Stimulated activated CD4-positive, alpha-beta T cell treated with anti-CD3 and anti-CD28 coated beads, TNF-alpha, amount 100 ng/mL, for 4 hours (primary cell): ENCODE data around the gene MAP7D3.
A peak's percentile ranks its signal among the peaks of the same experiment; 100 is the strongest.
"Not testable (repeated sequence)": the region's sequence is repeated elsewhere in the genome, so short reads cannot be mapped to it uniquely, and the experiment has no call there.

Source experiments
- DNase-seq, 3 experiments: peaks; one replicate each; pipeline ENCODE4 v3.0.0-alpha.2; 2020; ENCODE audit warnings: low read depth in 3 of 3

The MAP7D3 gene

DNA sequence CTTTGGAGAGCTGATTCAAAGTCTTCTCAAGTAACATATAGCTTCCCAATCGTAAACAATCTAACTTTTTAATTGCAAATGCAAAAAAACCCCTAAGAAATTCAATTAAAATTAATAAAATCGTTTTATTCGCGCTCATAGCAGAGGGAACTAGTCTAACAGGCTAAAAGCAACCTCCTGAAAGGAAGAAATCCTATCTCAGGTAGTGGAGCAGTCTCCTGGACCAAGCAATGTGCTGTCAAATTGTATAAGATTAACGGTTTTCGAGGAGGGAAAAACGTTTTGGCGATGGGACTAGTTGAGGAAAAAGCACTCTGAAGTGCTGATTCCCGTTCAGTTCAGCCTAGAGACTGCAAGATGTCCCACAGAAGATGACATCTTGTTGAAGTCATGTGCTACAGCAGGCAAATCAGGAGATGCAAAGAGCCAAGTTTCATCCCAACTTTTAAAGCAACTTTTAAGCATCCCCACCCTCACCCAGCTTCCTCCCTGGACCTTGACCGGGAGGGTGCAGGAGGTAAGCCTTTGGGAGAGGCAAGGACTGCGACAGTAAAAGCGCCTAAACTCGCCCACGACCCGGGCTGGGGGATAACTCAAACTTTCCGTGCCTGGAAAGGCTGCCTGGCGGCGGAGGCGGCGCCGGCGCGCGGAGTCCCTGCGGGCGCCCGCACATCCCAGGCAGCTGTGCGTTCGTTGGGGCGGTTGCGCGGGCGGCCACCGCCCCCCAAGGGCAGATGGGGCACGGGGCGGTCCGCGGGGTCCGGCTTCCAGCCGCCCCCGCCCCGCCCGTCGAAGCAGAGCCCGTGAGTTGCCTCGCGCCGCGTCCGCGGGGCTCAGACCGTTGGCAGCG lies 784 bp downstream of the MAP7D3 start:
- DNase-seq: peak in 2 of 3 experiments; percentile 16 to 37

DNA sequence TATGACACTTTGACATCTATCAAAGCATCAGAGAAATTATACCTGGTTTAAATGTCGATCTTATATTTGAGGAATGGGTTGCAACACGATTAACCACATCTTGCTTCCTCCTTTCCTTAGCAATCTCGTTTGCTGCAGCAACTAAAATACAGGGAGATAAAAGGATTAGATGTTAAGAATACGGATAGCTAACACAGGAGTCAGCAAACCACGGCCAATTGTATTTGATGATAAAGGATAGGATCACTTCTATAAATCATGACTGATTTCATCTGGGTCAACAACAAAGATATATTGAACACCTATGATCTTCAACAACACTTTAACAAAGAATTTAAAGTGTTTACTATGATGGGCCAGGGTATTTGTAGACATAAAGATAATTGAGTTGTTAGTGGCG lies 5.0 kb downstream of the MAP7D3 start:
- DNase-seq: no peak

DNA sequence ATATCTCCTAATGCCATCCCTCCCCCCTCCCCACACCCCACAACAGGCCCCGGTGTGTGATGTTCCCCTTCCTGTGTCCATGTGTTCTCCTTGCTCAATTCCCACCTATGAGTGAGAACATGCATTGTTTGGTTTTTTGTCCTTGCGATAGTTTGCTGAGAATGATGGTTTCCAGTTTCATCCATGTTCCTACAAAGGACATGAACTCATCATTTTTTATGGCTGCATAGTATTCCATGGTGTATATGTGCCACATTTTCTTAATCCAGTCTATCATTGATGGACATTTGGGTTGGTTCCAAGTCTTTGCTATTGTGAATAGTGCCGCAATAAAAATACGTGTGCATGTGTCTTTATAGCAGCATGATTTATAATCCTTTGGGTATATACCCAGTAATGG lies 13.4 kb downstream of the MAP7D3 start:
- DNase-seq: not testable (repeated sequence)

DNA sequence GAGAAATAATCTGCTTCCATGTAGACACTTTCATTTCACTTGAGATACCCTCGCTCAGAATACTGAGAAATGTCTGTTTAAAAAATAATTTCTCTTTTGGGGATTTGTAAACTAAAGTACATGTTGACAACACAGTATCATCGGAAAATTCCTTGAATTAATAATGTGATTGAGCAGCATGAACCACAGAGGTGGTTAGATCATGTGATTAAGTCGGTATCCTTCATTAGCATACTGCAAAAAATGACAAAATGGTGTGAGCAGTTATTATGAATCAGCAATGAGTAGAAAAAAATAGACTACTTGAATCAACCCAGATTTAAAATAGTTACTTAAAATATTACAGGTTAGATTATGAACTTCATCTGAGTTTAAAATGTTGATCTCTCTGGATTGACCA lies 14.1 kb downstream of the MAP7D3 start:
- no peak for DNase-seq

DNA sequence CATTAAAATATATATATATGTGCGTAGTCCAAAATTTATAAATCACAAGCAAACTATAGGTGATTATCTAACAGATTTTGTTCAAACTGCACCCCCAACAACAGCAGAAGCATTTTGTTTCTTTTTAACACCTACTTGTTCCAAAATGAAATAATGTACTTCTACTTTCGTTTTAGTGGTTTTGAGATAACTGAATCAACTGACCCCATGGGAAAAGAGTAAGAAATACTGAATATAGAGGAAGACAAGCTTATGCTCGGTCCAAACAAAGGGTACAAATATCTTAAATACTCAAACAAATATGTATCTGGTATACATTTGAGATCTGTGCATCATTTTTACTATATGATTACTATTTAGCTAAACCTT lies 22.4 kb downstream of the MAP7D3 start:
- no peak for DNase-seq

DNA sequence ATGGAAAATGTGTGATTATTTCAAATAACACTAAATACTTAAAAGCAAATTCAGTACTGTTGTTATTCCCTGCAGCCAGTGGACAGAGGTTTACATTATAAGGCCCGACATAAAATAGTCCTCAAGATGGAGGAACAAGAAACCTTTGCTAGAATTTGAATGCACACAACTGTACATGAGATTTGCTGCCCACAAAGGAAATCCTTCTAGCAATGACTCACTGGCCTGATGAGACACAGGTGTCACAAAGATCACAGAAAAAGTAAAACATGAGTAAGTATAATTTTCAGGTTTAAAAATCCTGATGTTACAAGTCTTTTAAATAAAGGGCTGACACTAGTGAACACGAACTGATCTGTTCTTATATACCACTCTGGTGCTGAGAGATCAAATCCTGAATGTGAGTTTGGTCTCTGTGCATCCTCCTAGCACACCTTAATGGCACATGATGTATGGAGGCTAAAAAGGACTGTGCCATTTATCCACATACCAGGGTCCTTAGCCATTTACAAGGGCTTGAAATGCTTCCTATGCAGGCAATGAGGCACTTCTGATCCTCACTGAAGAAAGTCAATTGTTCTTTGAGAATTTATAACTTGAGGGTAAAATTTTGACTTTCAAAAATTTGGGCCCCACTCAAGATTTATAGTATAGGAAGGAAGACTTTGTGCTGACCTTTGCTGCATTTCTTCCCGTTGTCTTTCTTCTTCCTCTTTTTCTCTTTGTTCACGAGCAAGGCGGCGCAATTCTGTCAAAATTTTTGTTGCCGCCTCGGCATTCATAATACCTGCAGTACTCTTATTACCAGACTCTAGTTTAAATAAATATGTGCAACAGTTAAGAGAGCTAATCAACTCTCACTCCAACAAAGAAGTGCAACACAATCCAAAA lies 23.0 kb downstream of the MAP7D3 start:
- DNase-seq: no peak

DNA sequence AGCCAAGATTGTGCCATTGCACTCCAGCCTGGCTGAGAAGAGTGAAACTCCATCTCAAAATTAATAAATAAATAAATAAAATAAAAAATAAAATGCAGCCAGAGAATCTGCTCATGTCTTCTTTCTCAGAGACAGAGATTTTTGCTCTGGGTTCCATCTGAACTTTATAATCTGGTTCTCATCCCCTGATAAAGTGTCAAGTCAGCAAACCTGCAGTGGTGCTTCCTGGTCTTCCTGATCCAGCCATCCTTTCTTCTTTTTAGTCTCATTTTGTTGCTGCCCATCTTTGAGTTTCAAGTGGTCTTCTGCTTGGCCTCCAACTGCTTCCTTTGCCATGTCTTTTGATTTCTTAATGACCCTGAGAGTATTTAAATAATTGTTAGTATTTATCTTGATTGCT lies 24.1 kb downstream of the MAP7D3 start:
- DNase-seq: no peak

DNA sequence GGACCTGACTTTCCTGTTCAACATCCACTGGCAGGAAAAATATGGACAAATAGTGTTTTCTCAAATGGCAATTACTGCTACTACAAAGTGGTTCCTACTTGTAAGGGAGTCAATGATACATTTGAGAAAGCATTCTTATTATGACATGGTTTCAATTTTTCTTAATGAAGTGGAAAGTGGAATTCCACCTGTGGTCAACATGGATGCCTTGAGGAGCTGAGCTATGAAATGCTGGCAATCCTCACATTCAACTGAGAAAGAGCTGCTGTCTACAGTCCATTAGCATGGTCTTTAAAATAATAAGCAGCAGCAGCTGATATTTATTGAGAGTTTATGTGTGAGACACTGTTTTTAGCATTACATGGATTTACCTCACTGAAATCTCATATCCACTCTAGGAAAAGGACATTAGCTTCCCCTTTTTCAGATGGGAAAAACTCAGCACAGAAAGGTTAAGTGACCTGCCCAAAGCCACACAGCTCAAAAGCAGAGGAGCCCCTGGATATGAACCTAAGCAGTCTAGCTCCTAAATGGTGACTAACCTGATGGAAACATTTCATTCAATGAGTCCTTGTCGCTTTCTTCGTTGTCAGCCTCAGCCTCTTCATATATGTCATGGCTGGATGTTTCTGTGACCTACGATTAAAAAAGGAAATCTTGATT lies 29.2 kb downstream of the MAP7D3 start:
- no peak for DNase-seq

DNA sequence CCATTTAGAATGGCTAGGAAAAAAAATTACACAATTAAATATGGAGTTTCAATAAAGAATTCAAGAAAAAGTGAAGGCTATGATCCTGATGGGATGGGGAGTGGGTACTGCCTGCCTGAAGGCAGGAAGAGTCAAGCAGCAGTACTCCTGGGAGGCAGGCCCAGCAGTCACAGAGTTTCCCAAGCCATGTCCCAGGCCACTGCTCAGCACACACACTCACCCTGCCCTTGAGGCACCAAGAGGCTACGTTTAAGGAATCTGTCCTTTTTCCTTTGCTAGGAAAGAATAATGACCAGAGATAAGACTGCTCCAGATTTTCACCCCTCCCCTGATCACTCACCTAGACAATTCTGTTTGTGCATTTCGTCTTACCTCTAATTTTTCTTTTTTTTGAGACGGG lies 30.2 kb downstream of the MAP7D3 start:
- DNase-seq: no peak

DNA sequence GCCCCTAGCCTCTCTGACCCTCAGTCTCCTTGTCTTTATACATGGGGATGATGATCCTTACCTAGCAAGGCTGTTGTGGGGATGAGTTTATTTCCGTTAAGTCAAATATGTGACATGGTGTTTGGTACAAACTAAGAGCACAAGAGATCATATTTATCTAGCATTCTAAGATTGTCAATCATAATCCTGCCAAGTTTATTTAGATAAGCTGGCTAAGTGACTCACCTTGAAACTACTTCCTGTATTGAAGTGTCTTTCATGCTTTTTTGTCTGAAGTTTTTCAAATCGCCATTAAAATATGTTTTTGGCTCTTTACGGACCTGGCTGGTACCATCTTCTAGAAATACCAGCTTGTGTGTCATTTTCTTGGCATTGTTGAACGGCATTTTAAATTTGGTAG lies 30.7 kb downstream of the MAP7D3 start:
- no peak for DNase-seq

DNA sequence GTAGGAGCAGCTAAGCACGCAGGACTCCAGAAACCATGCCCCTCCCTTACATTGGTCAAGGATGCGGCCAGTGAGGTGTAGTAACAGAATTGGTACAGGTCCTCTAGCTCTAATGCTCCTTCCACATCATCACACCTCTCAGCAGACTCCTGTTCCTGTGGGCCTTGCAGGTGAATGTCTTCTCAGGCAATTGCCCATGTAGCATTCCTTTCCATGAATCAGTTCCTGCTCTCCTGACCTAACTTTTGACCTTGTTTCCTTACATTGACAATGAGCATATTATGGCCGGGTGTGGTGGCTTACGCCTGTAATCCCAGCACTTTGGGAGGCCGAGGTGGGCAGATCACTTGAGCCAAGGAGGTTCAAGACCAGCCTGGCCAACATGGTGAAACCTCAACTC lies 31.3 kb downstream of the MAP7D3 start:
- no peak for DNase-seq

DNA sequence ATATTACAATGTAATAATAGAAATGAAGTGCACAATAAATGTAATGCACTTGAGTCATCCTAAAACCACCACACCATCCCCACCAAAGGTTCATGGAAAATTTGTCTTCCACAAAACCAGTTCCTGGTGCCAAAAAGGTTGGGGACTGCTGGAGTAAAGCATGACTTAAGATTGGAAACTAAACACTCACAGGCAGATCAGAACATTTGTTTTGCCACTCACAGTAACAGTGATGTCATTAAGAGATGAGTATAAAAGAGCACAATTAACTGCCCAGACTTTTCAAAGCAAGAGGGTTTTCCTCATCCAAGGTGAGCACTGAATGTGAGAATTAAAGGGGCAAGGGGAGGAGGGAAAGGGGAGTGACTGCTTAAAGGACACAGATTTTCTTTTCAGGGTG lies 35.6 kb downstream of the MAP7D3 start:
- no peak for DNase-seq

DNA sequence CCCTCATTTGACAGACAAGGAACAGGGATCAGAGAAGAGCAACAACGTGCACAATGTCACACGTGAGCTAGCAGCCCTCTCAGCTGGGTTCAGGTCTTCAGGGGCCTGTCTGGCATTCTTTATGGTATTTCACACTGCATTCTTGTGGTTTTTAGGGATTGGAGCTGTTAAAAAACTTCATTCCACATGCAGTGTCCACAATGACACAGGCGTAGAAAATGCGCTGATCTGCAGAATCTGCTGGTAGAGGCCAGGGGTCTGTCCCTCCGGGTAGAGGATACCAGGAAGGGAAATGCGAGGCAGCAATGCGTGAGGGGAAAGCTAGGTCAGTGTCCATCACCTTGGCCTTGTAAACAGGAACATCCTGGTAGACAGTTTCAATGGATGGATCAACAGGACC lies 36.6 kb downstream of the MAP7D3 start:
- DNase-seq: no peak

DNA sequence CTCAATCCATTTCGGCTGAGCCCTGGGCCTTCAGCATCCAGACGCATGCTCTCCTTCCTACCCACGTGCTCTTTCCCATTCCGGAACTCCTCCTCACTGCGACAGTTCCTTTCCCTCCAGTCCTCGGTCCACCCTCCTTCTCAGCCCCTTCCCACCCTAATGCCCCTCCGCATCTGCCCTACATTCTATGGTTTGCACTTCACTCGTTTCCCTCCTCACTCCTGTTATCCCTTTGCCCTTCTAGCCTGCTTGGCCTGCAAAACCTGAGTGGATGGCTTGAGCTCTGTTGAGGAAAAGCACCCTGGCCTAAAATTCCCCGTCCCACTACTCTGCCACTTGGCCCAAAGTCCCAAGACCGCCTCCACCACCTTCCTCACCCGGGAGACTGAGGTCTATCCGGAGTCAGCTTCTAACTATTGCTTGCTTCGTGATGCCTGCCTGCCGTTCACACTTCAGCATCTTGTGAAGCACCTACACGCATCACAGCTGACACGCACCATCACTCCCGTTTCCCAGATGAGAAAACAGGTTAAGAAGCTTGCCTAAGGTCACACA lies 38.6 kb downstream of the MAP7D3 start:
- no peak for DNase-seq

DNA sequence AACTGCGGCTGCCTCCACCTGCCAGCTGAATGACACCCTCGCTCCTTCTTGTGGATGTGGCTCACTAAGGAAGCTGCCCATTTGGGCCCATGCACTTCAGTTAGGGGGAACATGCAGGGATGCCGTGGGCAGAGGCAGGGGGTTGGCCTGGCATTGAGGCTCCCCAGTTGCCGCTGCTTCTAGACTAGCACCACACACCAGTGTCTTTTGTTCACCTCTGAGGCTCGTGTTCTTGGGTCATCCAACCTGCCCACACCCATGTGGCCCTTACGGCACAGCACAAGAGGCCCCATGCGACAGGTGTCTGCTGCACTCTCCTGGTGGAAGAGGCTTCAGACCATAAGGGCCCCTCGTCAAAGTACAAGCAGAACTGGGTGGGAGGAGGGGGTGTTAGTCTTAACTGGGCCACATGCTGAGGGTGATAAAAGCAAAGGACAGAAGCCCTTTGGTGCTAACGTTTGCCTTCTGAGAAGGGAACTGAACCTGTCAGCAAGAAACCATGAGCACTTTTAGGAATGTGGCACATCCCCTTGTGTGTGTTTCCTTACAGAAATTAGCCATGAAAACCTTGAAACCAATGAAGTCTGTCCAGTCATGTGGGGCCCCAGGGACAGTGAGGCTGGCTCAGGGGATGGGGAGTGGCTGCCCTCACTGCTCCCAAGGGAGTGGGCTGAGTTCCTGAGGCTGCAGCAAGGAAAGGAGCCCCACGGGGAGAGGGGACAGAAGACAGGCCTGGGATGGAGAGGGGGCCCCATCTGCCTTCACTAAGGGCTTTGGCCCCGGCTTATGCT lies 39.2 kb downstream of the MAP7D3 start:
- DNase-seq: no peak

DNA sequence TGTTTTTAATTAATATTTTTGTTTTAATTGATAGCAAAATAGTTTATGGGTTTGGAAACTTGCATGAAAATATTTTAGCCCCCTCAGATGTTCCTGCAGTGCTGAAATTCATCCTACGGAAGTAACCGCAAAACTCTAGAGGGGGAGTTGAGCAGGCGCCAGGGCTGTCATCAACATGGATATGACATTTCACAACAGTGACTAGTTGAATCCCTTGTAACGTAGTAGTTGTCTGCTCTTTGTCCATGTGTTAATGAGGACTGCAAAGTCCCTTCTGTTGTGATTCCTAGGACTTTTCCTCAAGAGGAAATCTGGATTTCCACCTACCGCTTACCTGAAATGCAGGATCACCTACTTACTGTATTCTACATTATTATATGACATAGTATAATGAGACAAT lies 40.4 kb downstream of the MAP7D3 start:
- no peak for DNase-seq

DNA sequence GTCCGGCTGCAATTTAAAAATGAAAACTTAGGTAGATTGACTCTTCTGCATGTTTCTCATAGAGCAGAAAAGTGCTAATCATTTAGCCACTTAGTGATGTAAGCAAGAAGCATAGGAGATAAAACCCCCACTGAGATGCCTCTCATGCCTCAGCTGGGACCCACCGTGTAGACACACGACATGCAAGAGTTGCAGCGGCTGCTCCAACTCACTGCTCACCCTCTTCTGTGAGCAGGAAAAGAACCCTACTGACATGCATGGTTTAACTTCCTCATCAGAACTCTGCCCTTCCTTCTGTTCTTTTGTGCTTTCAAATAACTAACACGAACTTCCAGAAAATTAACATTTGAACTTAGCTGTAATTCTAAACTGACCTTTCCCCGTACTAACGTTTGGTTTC lies 41.0 kb downstream of the MAP7D3 start:
- DNase-seq: no peak

DNA sequence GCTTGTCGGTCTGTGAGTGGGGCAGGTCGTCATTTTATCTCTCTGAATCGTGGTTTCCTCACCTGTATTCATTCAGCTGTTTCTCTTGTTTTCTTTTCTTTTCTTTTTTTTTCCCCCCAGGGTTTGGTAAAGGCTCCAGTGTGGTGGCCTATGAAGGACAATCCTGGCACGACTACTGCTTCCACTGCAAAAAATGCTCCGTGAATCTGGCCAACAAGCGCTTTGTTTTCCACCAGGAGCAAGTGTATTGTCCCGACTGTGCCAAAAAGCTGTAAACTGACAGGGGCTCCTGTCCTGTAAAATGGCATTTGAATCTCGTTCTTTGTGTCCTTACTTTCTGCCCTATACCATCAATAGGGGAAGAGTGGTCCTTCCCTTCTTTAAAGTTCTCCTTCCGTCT lies 41.4 kb downstream of the MAP7D3 start:
- no peak for DNase-seq

DNA sequence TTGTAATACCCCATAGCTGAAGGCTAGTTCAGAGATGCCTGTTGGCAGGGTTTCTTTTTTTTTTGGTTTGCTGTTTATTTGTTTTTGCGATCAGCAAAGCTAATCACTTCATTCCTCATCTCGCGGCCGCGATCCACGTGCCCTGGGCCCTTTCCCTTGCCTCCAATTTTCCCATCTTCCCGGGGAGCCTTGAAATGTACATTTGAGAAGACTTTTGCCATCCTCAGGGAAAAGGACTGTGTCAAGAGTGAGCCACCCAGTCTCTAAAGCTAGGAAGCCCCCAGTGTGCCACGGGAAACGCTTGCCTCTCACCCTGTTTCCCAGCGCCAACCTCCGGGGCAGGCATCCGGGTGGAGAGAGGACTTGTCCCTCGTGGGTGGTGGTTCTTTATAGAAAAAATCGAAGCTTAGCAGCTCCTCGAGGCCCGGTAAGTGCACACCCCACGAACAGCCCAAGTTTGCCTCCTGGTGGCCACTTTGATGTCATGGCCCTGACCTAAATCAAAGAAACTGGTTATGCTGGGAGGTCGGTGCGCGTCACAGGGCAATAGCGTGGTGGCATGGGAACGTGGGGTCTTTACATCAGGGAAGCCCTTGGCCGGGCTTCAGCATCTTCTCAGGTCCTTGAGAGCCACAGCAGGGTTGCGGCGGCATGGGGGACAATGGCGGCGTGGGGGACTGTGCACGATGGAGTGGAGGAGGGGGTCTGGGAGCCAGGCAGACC lies 42.0 kb downstream of the MAP7D3 start:
- DNase-seq: no peak

DNA sequence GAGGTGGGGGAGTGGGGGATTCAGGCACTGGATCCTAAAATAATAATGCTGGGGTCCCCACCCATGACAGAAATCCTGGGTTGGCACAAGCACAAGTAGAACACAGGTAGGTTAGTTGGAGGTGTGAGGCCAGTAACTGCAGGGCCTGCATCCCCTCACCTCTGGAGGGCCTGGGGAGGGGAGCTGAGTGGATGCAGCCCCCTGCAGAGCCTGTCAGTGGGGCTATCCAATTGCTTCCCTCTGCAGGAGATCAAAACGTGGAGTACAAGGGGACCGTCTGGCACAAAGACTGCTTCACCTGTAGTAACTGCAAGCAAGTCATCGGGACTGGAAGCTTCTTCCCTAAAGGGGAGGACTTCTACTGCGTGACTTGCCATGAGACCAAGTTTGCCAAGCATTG lies 43.7 kb downstream of the MAP7D3 start:
- no peak for DNase-seq

DNA sequence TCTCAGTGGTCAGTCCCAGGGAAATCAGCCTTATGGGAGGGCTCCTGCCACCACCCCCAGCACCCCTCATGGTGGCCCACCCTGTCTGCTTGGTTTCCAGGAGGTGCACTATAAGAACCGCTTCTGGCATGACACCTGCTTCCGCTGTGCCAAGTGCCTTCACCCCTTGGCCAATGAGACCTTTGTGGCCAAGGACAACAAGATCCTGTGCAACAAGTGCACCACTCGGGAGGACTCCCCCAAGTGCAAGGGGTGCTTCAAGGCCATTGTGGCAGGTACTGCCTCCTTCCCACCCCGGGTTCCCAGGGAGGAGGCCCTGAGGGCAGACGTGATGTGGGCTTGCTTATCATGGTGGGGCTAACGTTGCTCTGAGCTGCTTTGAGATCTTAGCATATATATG lies 44.3 kb downstream of the MAP7D3 start:
- DNase-seq: no peak
